Heart left ventricle (tissue), 16 donors: ENCODE results near the gene PARVA. TPM values are rescaled to one million over a fixed set of nuclear protein-coding genes. Genes with fewer than 3 reads are reported as not detected.

ENCODE experiments used
- ATAC-seq, 4 donors: fragments of 200-7000 bp; cut with Tn5 transposase; one replicate each; pipeline ENCODE4 v1.9.1; 2020 to 2022; ENCODE audit warnings: moderate library complexity in 4 of 4, mild to moderate bottlenecking in 3 of 4, moderate number of reproducible peaks in 1 of 4
- DNase-seq, 5 donors: peaks; one replicate each; pipeline ENCODE4 v3.0.0-alpha.2; 2020
- H3K27ac ChIP-seq, 12 donors: fragments of 200-600 bp; sonication (generic) in 4 of 12; one replicate each; pipeline versions ENCODE4 v1.5.0 to v1.8.0; 2016 to 2022; ENCODE audit warnings: mild to moderate bottlenecking in 2 of 12
- H3K27me3 ChIP-seq, 9 donors: fragments of 200-600 bp; sonication (generic) in 2 of 9; one replicate each; pipeline versions ENCODE4 v1.5.1 to v1.8.0; 2016 to 2022; ENCODE audit warnings: mild to moderate bottlenecking in 3 of 9
- H3K36me3 ChIP-seq, 9 donors: fragments of 200-600 bp; sonication (generic) in 2 of 9; one replicate each; pipeline versions ENCODE4 v1.5.0 to v1.8.0; 2018 to 2022; ENCODE audit warnings: mild to moderate bottlenecking in 2 of 9
- H3K4me1 ChIP-seq, 12 donors: fragments of 200-600 bp; sonication (generic) in 4 of 12; one replicate each; pipeline versions ENCODE4 v1.5.0 to v1.8.0; 2016 to 2022; ENCODE audit warnings: mild to moderate bottlenecking in 3 of 12
- H3K4me3 ChIP-seq, 12 donors: fragments of 200-600 bp; sonication (generic) in 4 of 12; one replicate each; pipeline versions ENCODE4 v1.5.0 to v1.8.0; 2017 to 2022; ENCODE audit warnings: mild to moderate bottlenecking in 9 of 12, moderate library complexity in 4 of 12
- H3K9me3 ChIP-seq, 12 donors: fragments of 200-600 bp; sonication (generic) in 4 of 12; one replicate each; pipeline versions ENCODE4 v1.5.0 to v1.8.0; 2016 to 2022; ENCODE audit warnings: mild to moderate bottlenecking in 1 of 12
- POLR2A ChIP-seq, 2 donors: fragments of 450-650 bp; IDR thresholded peaks; one replicate each; pipeline ENCODE4 v1.6.1; 2017; ENCODE audit warnings: antibody characterized with exemption in 2 of 2, mild to moderate bottlenecking in 2 of 2, moderate library complexity in 2 of 2
- WGBS, 4 donors: extraction: QIAGEN DNeasy Blood & Tissue Kit in 2 of 4; methylation state at CpG; one replicate each; pipeline versions ENCODE4 v1.1.5 to v1.1.7; 2013 to 2018; 5-methylcytosine and 5-hydroxymethylcytosine counted together
- intact Hi-C, 10 donors: fragments of 100-400 bp; cut with DNase I; formaldehyde crosslinking; loops; one replicate each; pipeline versions ENCODE4 v1.11.1 to v1.14.2; 2022
- polyA plus RNA-seq, 2 donors: library from polyadenylated mRNA; stranded (reverse); fragments of 200-250 nt; gene quantifications; one replicate each; pipeline ENCODE4 v1.2.3, GENCODE V29; 2013
- total RNA-seq, 9 donors: library from RNA; depleted of rRNA in 2 of 9; stranded (reverse); fragments of >200 nt in 2 of 9; fragmentation: NEBNext Ultra II Directional in 3 of 9; extraction: Animal tissue kit (Norgen Biotek cat#: 25700) in 3 of 9; gene quantifications; one replicate each; pipeline versions ENCODE4 v1.1.0 to v1.2.4, GENCODE V29; 2016 to 2023
- TF ChIP-seq, protein P1 (sequence below), 12 donors: fragments of 200-600 bp; sonication (generic) in 4 of 12; IDR thresholded peaks; one replicate each; pipeline versions ENCODE4 v1.5.0 to v1.8.0; 2018 to 2022; ENCODE audit warnings: antibody characterized with exemption in 12 of 12, mild to moderate bottlenecking in 5 of 12
- donor health status: ischemic (EF 13 %, LVEDD 7.1; RV severe dilation, severe dysfunction).
- donor health status: healthy with polysubstance abuse.
- donor health status: DM: no; HTN: yes; CAD: no.
- donor health status: DM: no; HTN: no; CAD: no.
- donor health status: ischemic (EF 25% LVEDD 6.9; RV normal size, moderate dysfunction).
- donor health status: ischemic (EF 25% LVEDD 5.7; RV mildly dilated, moderate dysfunction).
- donor health status: healthy.
- donor health status: DM: yes; HTN: yes; CAD: no.
- donor health status: ischemic (EF 35%, LVEDD 5.7; RV mildly dilated, moderate dysfunction).
- donor health status: nonischemic (EF 11% LVEDD 7.7; RV severe dilation, severe dysfunction).
- donor health status: DM: yes; HTN: yes; CAD: no.
- donor health status: PGD.
- donor health status: ischemic (EF 29% LVEDD 5.4; RV normal size, mild dysfunction).
- donor health status: nonischemic (EF 23%, LVEDD 6.1; RV moderate dilation, normal function).

PARVA gene
- total and polyA plus RNA-seq, 11 donors: 22.7 to 99.2 (median 65.9) TPM

DNA sequence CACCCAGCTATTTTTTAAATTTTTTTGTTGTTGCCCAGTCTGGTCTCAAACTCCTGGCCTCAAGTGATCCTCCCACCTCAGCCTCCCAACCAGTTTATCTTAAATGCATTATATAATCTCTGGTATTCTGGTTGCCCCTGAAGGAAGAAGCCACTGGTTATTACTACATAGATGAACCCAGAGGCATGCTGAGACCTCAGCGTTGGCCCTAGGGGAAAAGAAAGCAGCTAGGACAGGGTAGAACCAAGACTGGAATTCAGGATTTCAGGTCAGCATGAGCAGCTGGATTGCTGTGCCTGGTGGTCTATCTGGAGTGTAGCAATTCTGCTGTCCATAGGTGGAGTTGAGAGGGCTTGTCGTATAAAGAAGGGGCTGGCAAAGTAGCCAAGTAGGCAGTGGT, 67.2 kb downstream of the PARVA start:
- ATAC-seq (no peak), DNase-seq (no peak)
- peaks cover 0 to 49% (median 14%) of the 10 kb centered on the region in 12 donors for H3K4me1 ChIP-seq
- WGBS, 4 donors: 40 to 69% (median 57%) methylated on average over 2 of the region's 2 CpGs
- H3K27me3 ChIP-seq: no peaks in the 10 kb centered on the region
- H3K27ac ChIP-seq: peak overlapping the region in 1 of 12 donors; percentile 44
- TF ChIP-seq, protein P1, sequence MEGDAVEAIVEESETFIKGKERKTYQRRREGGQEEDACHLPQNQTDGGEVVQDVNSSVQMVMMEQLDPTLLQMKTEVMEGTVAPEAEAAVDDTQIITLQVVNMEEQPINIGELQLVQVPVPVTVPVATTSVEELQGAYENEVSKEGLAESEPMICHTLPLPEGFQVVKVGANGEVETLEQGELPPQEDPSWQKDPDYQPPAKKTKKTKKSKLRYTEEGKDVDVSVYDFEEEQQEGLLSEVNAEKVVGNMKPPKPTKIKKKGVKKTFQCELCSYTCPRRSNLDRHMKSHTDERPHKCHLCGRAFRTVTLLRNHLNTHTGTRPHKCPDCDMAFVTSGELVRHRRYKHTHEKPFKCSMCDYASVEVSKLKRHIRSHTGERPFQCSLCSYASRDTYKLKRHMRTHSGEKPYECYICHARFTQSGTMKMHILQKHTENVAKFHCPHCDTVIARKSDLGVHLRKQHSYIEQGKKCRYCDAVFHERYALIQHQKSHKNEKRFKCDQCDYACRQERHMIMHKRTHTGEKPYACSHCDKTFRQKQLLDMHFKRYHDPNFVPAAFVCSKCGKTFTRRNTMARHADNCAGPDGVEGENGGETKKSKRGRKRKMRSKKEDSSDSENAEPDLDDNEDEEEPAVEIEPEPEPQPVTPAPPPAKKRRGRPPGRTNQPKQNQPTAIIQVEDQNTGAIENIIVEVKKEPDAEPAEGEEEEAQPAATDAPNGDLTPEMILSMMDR (IDR thresholded peaks at IDR 0.05): no peak
- no peak for TF ChIP-seq POLR2A (IDR thresholded peaks at IDR 0.05)
- H3K36me3 ChIP-seq: peaks cover 0 to 3% (median 0%) of the 10 kb centered on the region in 9 donors
- H3K4me3 ChIP-seq: no peak overlapping the region
- intact Hi-C loops: no loop called here
- peaks cover 0 to 7% (median 0%) of the 10 kb centered on the region in 12 donors for H3K9me3 ChIP-seq

DNA sequence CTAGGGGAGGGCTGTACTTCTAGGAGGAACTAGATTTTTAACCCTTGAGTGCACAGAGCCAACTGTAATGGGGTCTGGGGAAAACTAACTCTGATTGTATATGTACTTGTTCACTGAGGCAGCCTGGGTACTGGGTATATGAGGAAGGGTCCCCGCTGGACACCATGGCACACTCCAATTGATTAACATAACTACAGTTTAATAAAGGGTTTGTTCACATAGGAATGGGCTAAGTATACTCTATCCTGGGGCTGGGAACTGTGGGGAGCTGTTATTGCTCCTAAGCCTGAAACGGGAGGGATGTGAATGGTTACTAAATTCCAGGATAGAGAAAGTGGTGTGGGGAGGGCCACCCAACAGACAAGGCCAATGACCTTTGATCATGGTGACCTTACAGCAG, 67.6 kb downstream of the PARVA start:
- peaks cover 0 to 7% (median 0%) of the 10 kb centered on the region in 12 donors for H3K9me3 ChIP-seq
- DNase-seq (no peak), ATAC-seq (no peak)
- intact Hi-C loops: no loop called here
- 93 to 97% (median 95%) methylated on average over 2 of the region's 2 CpGs for WGBS, 4 donors
- H3K36me3 ChIP-seq: peaks cover 0 to 3% (median 0%) of the 10 kb centered on the region in 9 donors
- H3K27ac ChIP-seq: peak overlapping the region in 1 of 12 donors; percentile 44
- TF ChIP-seq, protein P1 (IDR thresholded peaks at IDR 0.05): no peak
- TF ChIP-seq POLR2A (IDR thresholded peaks at IDR 0.05): no peak
- H3K4me3 ChIP-seq: no peak overlapping the region
- H3K27me3 ChIP-seq: no peaks in the 10 kb centered on the region
- peaks cover 0 to 47% (median 15%) of the 10 kb centered on the region in 12 donors for H3K4me1 ChIP-seq

DNA sequence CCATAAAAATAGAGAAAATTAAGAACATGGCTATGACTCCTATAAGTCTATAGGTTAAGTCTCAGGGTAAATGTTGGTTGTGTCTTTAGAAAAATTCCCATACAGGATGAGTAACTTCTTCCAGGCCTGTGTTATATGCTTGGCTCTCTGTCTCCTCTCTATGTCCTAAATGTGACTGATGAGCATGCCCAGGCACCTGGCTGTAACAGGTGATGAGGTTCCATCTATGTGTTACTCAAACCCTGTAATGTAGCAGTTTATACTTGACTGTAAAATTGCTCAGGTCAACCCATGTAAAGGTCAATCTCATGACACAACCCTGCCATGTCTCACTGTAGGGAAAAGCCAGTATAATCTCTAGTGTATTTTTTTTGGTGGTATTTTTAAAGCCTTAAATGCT, 69.5 kb downstream of the PARVA start:
- no peak for ATAC-seq
- no peak for DNase-seq
- peaks cover 0 to 45% (median 15%) of the 10 kb centered on the region in 12 donors for H3K4me1 ChIP-seq
- peaks cover 0 to 3% (median 0%) of the 10 kb centered on the region in 9 donors for H3K36me3 ChIP-seq
- H3K9me3 ChIP-seq: no peaks in the 10 kb centered on the region
- no peaks in the 10 kb centered on the region for H3K27me3 ChIP-seq
- H3K4me3 ChIP-seq: no peak overlapping the region
- no peak for TF ChIP-seq POLR2A (IDR thresholded peaks at IDR 0.05)
- TF ChIP-seq, protein P1 (IDR thresholded peaks at IDR 0.05): no peak
- intact Hi-C loops: no loop called here
- H3K27ac ChIP-seq: no peak overlapping the region

DNA sequence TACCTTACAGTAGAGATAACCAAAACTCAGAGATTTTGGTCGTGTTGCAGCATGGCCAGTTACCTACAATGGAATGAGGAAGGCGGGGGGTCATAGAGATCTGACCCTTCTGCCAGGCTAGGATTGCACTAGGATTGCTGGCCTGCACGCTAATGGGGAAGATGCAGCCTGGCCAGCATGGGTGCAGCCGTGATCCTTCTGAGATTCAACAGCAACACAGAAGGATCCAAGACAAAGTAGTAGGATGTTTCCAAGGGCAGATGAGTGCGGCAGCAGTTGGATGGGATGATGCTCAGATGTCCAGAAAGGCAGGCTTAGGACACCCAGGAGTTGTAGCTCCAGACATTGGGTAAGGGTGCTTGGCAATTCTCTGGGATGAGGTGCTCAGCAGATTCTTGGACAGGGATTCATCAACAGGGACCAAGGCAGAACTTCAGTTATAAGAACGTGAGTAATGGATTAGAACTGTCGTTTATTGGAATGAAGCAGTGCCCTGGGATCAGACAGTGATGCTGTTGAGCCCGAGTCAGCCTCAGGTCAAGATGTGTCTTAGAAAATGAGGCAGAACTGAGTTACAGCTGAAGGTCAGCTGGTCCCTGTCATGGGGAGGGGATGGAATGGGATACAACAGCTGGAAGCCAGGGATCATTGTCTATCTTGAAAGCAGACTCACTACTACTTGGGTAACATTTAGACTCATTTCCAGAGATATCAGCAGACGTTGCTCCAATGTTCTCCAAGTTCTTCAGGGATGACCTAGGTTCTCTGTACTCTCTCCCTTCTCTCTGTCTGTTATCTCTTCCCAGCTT, 71.0 kb downstream of the PARVA start:
- Histone ChIP-seq H3K4me3 (no peak overlapping the region), H3K36me3 (peaks cover 0 to 3% (median 0%) of the 10 kb centered on the region in 9 donors), H3K4me1 (peaks cover 0 to 60% (median 16%) of the 10 kb centered on the region in 12 donors), H3K27ac (peak overlapping the region in 3 of 12 donors; percentile 14 to 22 (median 14)), H3K9me3 (no peaks in the 10 kb centered on the region), H3K27me3 (no peaks in the 10 kb centered on the region)
- no peak for TF ChIP-seq POLR2A (IDR thresholded peaks at IDR 0.05)
- TF ChIP-seq, protein P1 (IDR thresholded peaks at IDR 0.05): no peak
- intact Hi-C loops: no loop called here
- peak in 3 of 4 donors; percentile 41 to 69 (median 62) for ATAC-seq
- WGBS, 4 donors: 77 to 82% (median 78%) methylated on average over 9 of the region's 9 CpGs
- DNase-seq: no peak
